Transverse colon (tissue), 4 donors: Measurements from ENCODE around the gene BEND7. TPM values are rescaled to one million over a fixed set of nuclear protein-coding genes. Genes with fewer than 3 reads are reported as not detected.

Experiments
- DNase-seq: peaks from one replicate; pipeline ENCODE4 v3.0.0-alpha.2; 2019
- H3K27ac ChIP-seq, 4 donors: fragments of 200-600 bp; sonication (generic); 2 replicates each; pipeline ENCODE4 v1.5.1; 2016 to 2018; ENCODE audit warnings: inconsistent platforms in 4 of 4
- H3K27me3 ChIP-seq: fragments of 200-600 bp; sonication (generic); 2 replicates; pipeline ENCODE4 v1.5.1; 2017; ENCODE audit warnings: inconsistent platforms
- H3K36me3 ChIP-seq, 4 donors: fragments of 200-600 bp; sonication (generic); 2 replicates each; pipeline ENCODE4 v1.5.1; 2017 to 2019; ENCODE audit warnings: inconsistent platforms in 4 of 4
- H3K4me1 ChIP-seq, 4 donors: fragments of 200-600 bp; sonication (generic); 2 replicates each; pipeline ENCODE4 v1.5.1; 2017 to 2020; ENCODE audit warnings: inconsistent platforms in 4 of 4
- H3K4me3 ChIP-seq, 4 donors: fragments of 200-600 bp; sonication (generic); 1 replicate in 1 of 4; 2 replicates in 3 of 4; pipeline versions ENCODE4 v1.5.1 to v1.6.1; 2017 to 2019; ENCODE audit warnings: inconsistent platforms in 4 of 4
- H3K9me3 ChIP-seq, 2 donors: fragments of 200-600 bp; sonication (generic); 2 replicates each; pipeline ENCODE4 v1.5.1; 2017 to 2019; ENCODE audit warnings: inconsistent platforms in 2 of 2
- CTCF ChIP-seq, 5 experiments: fragments of 200-600 bp in 3 of 5; fragments of 450-650 bp in 2 of 5; sonication (generic) in 3 of 5; IDR thresholded peaks; 1 replicate in 2 of 5; 2 replicates in 3 of 5; pipeline ENCODE4 v1.5.1; 2016 to 2017; ENCODE audit warnings: antibody characterized with exemption in 5 of 5, inconsistent platforms in 3 of 5, mild to moderate bottlenecking in 2 of 5, moderate library complexity in 1 of 5
- EP300 ChIP-seq: sonication (generic); formaldehyde crosslinking; IDR thresholded peaks from one replicate; pipeline ENCODE4 v1.6.1; 2017; ENCODE audit warnings: antibody characterized with exemption, low read depth
- POLR2A ChIP-seq: fragments of 450-650 bp; IDR thresholded peaks from one replicate; pipeline ENCODE4 v1.6.1; 2016; ENCODE audit warnings: antibody characterized with exemption, mild to moderate bottlenecking, moderate library complexity
- POLR2AphosphoS5 ChIP-seq, 3 donors: sonication (generic); formaldehyde crosslinking; IDR thresholded peaks; one replicate each; pipeline ENCODE4 v1.6.1; 2016; ENCODE audit warnings: antibody characterized with exemption in 3 of 3
- WGBS, 2 donors: methylation state at CpG; one replicate each; pipeline ENCODE4 v1.1.5; 2018; ENCODE audit warnings: low coverage in 1 of 2; 5-methylcytosine and 5-hydroxymethylcytosine counted together
- in situ Hi-C, 4 donors: fragments of 200-750 bp; cut with MboI; loops; one replicate each; pipeline versions ENCODE4 v1.15.0 to v1.15.1; 2017; ENCODE audit warnings: low sequenced_read_pairs in 3 of 4, low pct_ligation_motif_present in 1 of 4, low pct_unique_long_range_greater_than_20kb in 1 of 4
- intact Hi-C: fragments of 100-400 bp; cut with DNase I; formaldehyde crosslinking; loops from one replicate; pipeline ENCODE4 v1.15.1; 2023; ENCODE audit warnings: low total_unique reads
- total RNA-seq, 4 donors: library from RNA; depleted of rRNA; stranded (reverse); fragments of >200 nt; gene quantifications; one replicate each; pipeline ENCODE4 v1.1.0, GENCODE V29; 2016

The BEND7 gene
- total RNA-seq, 4 donors from 2014 or later: 16.1 to 41.4 (median 31.0) TPM

GRCh38 chr10:13515467-13515866 lies 13.3 kb downstream of the BEND7 start:
- Histone ChIP-seq H3K27me3 (no peaks in the 10 kb centered on the region), H3K27ac (no peak overlapping the region), H3K4me3 (no peak overlapping the region), H3K36me3 (no peaks in the 10 kb centered on the region), H3K4me1 (no peaks in the 10 kb centered on the region), H3K9me3 (no peaks in the 10 kb centered on the region)
- WGBS, 2 donors: 76 to 84% methylated on average over 5 of the region's 5 CpGs
- intact Hi-C loops (no loop called here), in situ Hi-C loops (no loop called here)
- DNase-seq: no peak
- TF ChIP-seq POLR2A (no peak), CTCF (IDR thresholded peaks at IDR 0.05) (no peak), EP300 (no peak), POLR2AphosphoS5 (IDR thresholded peaks at IDR 0.05) (no peak)

DNA sequence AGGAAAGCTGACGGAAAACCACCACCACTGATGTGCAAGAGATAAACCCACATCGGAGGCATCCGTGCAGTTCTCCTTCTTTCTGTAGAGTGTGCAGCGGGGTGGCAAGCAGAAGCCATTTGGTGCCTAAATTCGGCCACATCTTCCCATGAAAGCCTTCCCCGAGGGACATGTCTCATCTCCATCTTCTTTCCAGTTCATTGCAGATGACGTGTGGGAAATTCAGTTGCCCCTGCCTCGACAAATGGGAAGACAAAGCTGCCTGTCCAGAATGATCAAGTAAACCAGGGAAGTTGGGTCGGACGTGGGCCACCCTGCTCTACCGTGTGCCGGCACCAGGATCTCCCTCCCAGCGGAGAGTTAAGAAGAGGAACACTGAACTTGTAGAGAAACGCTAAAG lies 14.5 kb downstream of the BEND7 start:
- Histone ChIP-seq H3K27ac (no peak overlapping the region), H3K36me3 (no peaks in the 10 kb centered on the region), H3K4me3 (no peak overlapping the region), H3K4me1 (no peaks in the 10 kb centered on the region), H3K27me3 (no peaks in the 10 kb centered on the region), H3K9me3 (no peaks in the 10 kb centered on the region)
- TF ChIP-seq EP300 (no peak), POLR2AphosphoS5 (IDR thresholded peaks at IDR 0.05) (no peak), POLR2A (no peak), CTCF (IDR thresholded peaks at IDR 0.05) (no peak)
- no peak for DNase-seq
- in situ Hi-C loops: no loop called here
- intact Hi-C loops: no loop called here
- WGBS, 2 donors: 86 to 96% methylated on average over 14 of the region's 14 CpGs

DNA sequence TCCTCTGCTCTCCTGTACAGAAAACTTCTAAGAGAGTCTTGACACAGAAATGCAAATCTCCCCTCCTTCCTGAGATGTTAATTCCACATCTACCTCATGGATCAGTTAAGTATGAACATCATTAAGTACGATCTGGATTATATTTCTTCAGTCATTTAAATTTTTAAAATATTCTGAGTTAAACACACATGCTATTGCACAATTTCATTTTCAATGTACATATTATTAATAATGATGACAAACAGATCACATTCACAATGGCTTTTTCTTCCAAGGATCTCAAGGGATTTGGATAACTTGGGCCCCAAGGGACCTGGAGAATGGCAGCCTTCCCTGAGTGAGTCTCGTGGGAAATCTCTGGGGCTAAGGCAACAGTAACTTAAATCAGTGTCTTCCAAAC lies 16.2 kb downstream of the BEND7 start:
- TF ChIP-seq POLR2A (no peak), CTCF (IDR thresholded peaks at IDR 0.05) (no peak), EP300 (no peak), POLR2AphosphoS5 (IDR thresholded peaks at IDR 0.05) (no peak)
- Histone ChIP-seq H3K36me3 (no peaks in the 10 kb centered on the region), H3K27me3 (no peaks in the 10 kb centered on the region), H3K9me3 (no peaks in the 10 kb centered on the region), H3K27ac (no peak overlapping the region), H3K4me1 (no peaks in the 10 kb centered on the region), H3K4me3 (no peak overlapping the region)
- in situ Hi-C loops: no loop called here
- DNase-seq: no peak
- intact Hi-C loops: no loop called here
- 30 to 57% methylated on average over 1 to 2 of the region's 2 CpGs for WGBS, 2 donors

- Histone ChIP-seq H3K4me1 (no peaks in the 10 kb centered on the region), H3K36me3 (no peaks in the 10 kb centered on the region), H3K27ac (no peak overlapping the region), H3K9me3 (no peaks in the 10 kb centered on the region), H3K4me3 (no peak overlapping the region), H3K27me3 (no peaks in the 10 kb centered on the region)
- intact Hi-C loops: no loop called here
- in situ Hi-C loops: no loop called here
- DNase-seq: no peak
- TF ChIP-seq POLR2AphosphoS5 (IDR thresholded peaks at IDR 0.05) (no peak), EP300 (no peak), CTCF (IDR thresholded peaks at IDR 0.05) (no peak), POLR2A (no peak)
- WGBS, 2 donors: 78 to 87% methylated on average over 3 to 5 of the region's 5 CpGs
These were observed 17.4 kb downstream of the BEND7 start for GRCh38 chr10:13511409-13511808.
